Activated CD4-positive, alpha-beta T cell treated with anti-CD3 and anti-CD28 coated beads, Interleukin-2, amount 10 ng/mL, durations not matched to agents 24 days and 14 days (primary cell): ENCODE results near the gene TNFAIP8. TPM values are rescaled to one million over a fixed set of nuclear protein-coding genes. Genes with fewer than 3 reads are reported as not detected.
"Not testable (repeated sequence)": the region's sequence is repeated elsewhere in the genome, so short reads cannot be mapped to it uniquely, and the experiment has no call there.

ENCODE experiments used
- DNase-seq: peaks from one replicate; pipeline ENCODE4 v3.0.0; 2022
- H3K27ac Mint-ChIP-seq: one replicate; pipeline ENCODE4 v1.8.0; 2022; ENCODE audit warnings: mild to moderate bottlenecking, mixed read lengths
- H3K27me3 Mint-ChIP-seq: one replicate; pipeline ENCODE4 v1.8.0; 2022; ENCODE audit warnings: mixed read lengths
- H3K36me3 Mint-ChIP-seq: one replicate; pipeline ENCODE4 v1.8.0; 2022; ENCODE audit warnings: low read depth, mild to moderate bottlenecking, mixed read lengths
- H3K4me1 Mint-ChIP-seq: one replicate; pipeline ENCODE4 v1.8.0; 2021; ENCODE audit warnings: mixed read lengths
- H3K4me3 Mint-ChIP-seq: one replicate; pipeline ENCODE4 v1.8.0; 2022; ENCODE audit warnings: mild to moderate bottlenecking, moderate library complexity, mixed read lengths
- H3K9me3 Mint-ChIP-seq: one replicate; pipeline ENCODE4 v1.8.0; 2021; ENCODE audit warnings: mixed read lengths
- intact Hi-C: fragments of 100-400 bp; cut with micrococcal nuclease; formaldehyde crosslinking; loops from one replicate; pipeline ENCODE4 v1.15.1; 2023
- total RNA-seq: library from RNA; stranded (reverse); gene quantifications from 2 replicates; pipeline ENCODE4 v1.2.3, GENCODE V29; 2022

The TNFAIP8 gene
- total RNA-seq, 1 donor from 2014 or later: 188 TPM

GRCh38 chr5:119427596-119427995, 71.8 kb downstream of the TNFAIP8 start:
- H3K27me3 Mint-ChIP-seq, H3K27ac Mint-ChIP-seq, DNase-seq, H3K9me3 Mint-ChIP-seq, H3K4me1 Mint-ChIP-seq, H3K36me3 Mint-ChIP-seq, H3K4me3 Mint-ChIP-seq, intact Hi-C loops: not testable (repeated sequence)

GRCh38 chr5:119428166-119428565, 72.3 kb downstream of the TNFAIP8 start:
- H3K27me3 Mint-ChIP-seq, H3K36me3 Mint-ChIP-seq, H3K4me3 Mint-ChIP-seq, DNase-seq, H3K4me1 Mint-ChIP-seq, H3K9me3 Mint-ChIP-seq, intact Hi-C loops, H3K27ac Mint-ChIP-seq: not testable (repeated sequence)

- H3K4me3 Mint-ChIP-seq, H3K4me1 Mint-ChIP-seq, H3K27ac Mint-ChIP-seq, H3K9me3 Mint-ChIP-seq, H3K27me3 Mint-ChIP-seq, intact Hi-C loops, DNase-seq, H3K36me3 Mint-ChIP-seq: not testable (repeated sequence)
Measured at GRCh38 chr5:119428574-119428973, 72.8 kb downstream of the TNFAIP8 start.

- H3K27me3 Mint-ChIP-seq, intact Hi-C loops, DNase-seq, H3K9me3 Mint-ChIP-seq, H3K27ac Mint-ChIP-seq, H3K4me3 Mint-ChIP-seq, H3K36me3 Mint-ChIP-seq: not testable (repeated sequence)
- H3K4me1 Mint-ChIP-seq: peaks cover 11% of the 10 kb centered on the region
Measured at GRCh38 chr5:119432674-119433237, 76.9 kb downstream of the TNFAIP8 start.

GRCh38 chr5:119435436-119436132, 79.8 kb downstream of the TNFAIP8 start:
- no peaks in the 10 kb centered on the region for H3K36me3 Mint-ChIP-seq
- peaks cover 13% of the 10 kb centered on the region for H3K4me1 Mint-ChIP-seq
- no peak overlapping the region for H3K27ac Mint-ChIP-seq
- peak; percentile 89 for DNase-seq
- peaks cover 14% of the 10 kb centered on the region for H3K9me3 Mint-ChIP-seq
- intact Hi-C loops: loop anchor here (1.0 kb wide), 2 partner anchors 413 to 447 kb away; partner anchors contain the start of gene DTWD2
- H3K27me3 Mint-ChIP-seq: peaks cover 23% of the 10 kb centered on the region
- no peak overlapping the region for H3K4me3 Mint-ChIP-seq

GRCh38 chr5:119437785-119438586, 82.2 kb downstream of the TNFAIP8 start:
- intact Hi-C loops: loop anchor here (2.0 kb wide), 1 partner anchor 15 kb away; the partner anchor contains the start of gene HSD17B4
- Mint-ChIP-seq H3K4me1 (peaks cover 13% of the 10 kb centered on the region), H3K27me3 (peaks cover 38% of the 10 kb centered on the region), H3K9me3 (peaks cover 12% of the 10 kb centered on the region), H3K4me3 (peak overlapping the region; percentile 70)
- H3K27ac Mint-ChIP-seq, DNase-seq, H3K36me3 Mint-ChIP-seq: not testable (repeated sequence)

- not testable (repeated sequence) for H3K27ac Mint-ChIP-seq, H3K36me3 Mint-ChIP-seq, DNase-seq
- Mint-ChIP-seq H3K4me1 (peaks cover 13% of the 10 kb centered on the region), H3K4me3 (peak overlapping the region; percentile 70), H3K27me3 (peaks cover 40% of the 10 kb centered on the region), H3K9me3 (peaks cover 12% of the 10 kb centered on the region)
- intact Hi-C loops: loop anchor here (2.0 kb wide), 1 partner anchor 14 kb away; the partner anchor contains the start of gene HSD17B4
Measured at GRCh38 chr5:119438587-119438917, 82.7 kb downstream of the TNFAIP8 start.

- Mint-ChIP-seq H3K36me3 (no peaks in the 10 kb centered on the region), H3K4me3 (peak overlapping the region; percentile 70), H3K9me3 (peaks cover 12% of the 10 kb centered on the region), H3K27me3 (peaks cover 43% of the 10 kb centered on the region), H3K4me1 (peaks cover 11% of the 10 kb centered on the region), H3K27ac (no peak overlapping the region)
- intact Hi-C loops: loop anchor here (2.0 kb wide), 1 partner anchor 14 kb away; the partner anchor contains the start of gene HSD17B4
- no peak for DNase-seq
Measured at GRCh38 chr5:119439140-119439631, 83.4 kb downstream of the TNFAIP8 start.

- intact Hi-C loops: loop anchor here (2.0 kb wide), 1 partner anchor 13 kb away; the partner anchor contains the start of gene HSD17B4
- H3K4me3 Mint-ChIP-seq, H3K4me1 Mint-ChIP-seq, H3K27ac Mint-ChIP-seq, DNase-seq, H3K36me3 Mint-ChIP-seq: not testable (repeated sequence)
- Mint-ChIP-seq H3K27me3 (peaks cover 47% of the 10 kb centered on the region), H3K9me3 (peaks cover 12% of the 10 kb centered on the region)
Measured at GRCh38 chr5:119439632-119440031, 83.8 kb downstream of the TNFAIP8 start.

GRCh38 chr5:119444643-119445042, 88.8 kb downstream of the TNFAIP8 start:
- H3K36me3 Mint-ChIP-seq, H3K4me1 Mint-ChIP-seq, H3K27ac Mint-ChIP-seq, H3K4me3 Mint-ChIP-seq, intact Hi-C loops, DNase-seq: not testable (repeated sequence)
- H3K9me3 Mint-ChIP-seq: peaks cover 12% of the 10 kb centered on the region
- H3K27me3 Mint-ChIP-seq: peaks cover 47% of the 10 kb centered on the region

GRCh38 chr5:119445544-119445943, 89.7 kb downstream of the TNFAIP8 start:
- Mint-ChIP-seq H3K27me3 (peaks cover 43% of the 10 kb centered on the region), H3K36me3 (no peaks in the 10 kb centered on the region), H3K9me3 (peaks cover 8% of the 10 kb centered on the region), H3K27ac (no peak overlapping the region), H3K4me3 (no peak overlapping the region), H3K4me1 (no peaks in the 10 kb centered on the region)
- intact Hi-C loops: no loop called here
- no peak for DNase-seq
